ENCODE data around the gene COL28A1.

Gene COL28A1

GRCh38 chr7:7491044-7491443 lies 44.6 kb downstream of the COL28A1 start:
- in situ Hi-C loops (cut with MboI; ENCODE audit: low pct_unique_long_range_greater_than_20kb, low sequenced_read_pairs, unreplicated experiment): no loop called here
- no peak for DNase-seq (ENCODE audit: low spot score)
- TF ChIP-seq CTCF (IDR thresholded peaks at IDR 0.05; ENCODE audit: extremely low read depth, insufficient read depth, missing control alignments): no peak

GRCh38 chr7:7490003-7490402 lies 45.7 kb downstream of the COL28A1 start:
- no peak for DNase-seq (ENCODE audit: low spot score)
- in situ Hi-C loops (cut with MboI; ENCODE audit: low pct_unique_long_range_greater_than_20kb, low sequenced_read_pairs, unreplicated experiment): no loop called here
- TF ChIP-seq CTCF (IDR thresholded peaks at IDR 0.05; ENCODE audit: extremely low read depth, insufficient read depth, missing control alignments): no peak

GRCh38 chr7:7489546-7489945 lies 46.1 kb downstream of the COL28A1 start:
- no peak for TF ChIP-seq CTCF (IDR thresholded peaks at IDR 0.05; ENCODE audit: extremely low read depth, insufficient read depth, missing control alignments)
- in situ Hi-C loops (cut with MboI; ENCODE audit: low pct_unique_long_range_greater_than_20kb, low sequenced_read_pairs, unreplicated experiment): no loop called here

GRCh38 chr7:7486362-7486761 lies 49.3 kb downstream of the COL28A1 start:
- in situ Hi-C loops (cut with MboI; ENCODE audit: low pct_unique_long_range_greater_than_20kb, low sequenced_read_pairs, unreplicated experiment): no loop called here
- TF ChIP-seq CTCF (IDR thresholded peaks at IDR 0.05; ENCODE audit: extremely low read depth, insufficient read depth, missing control alignments): no peak

More at GRCh38 chr7:7489546-7489945, 46.1 kb downstream of the COL28A1 start:
- DNase-seq (ENCODE audit: low spot score): no peak

GRCh38 chr7:7484072-7484471 lies 51.6 kb downstream of the COL28A1 start:
- in situ Hi-C loops (cut with MboI; ENCODE audit: low pct_unique_long_range_greater_than_20kb, low sequenced_read_pairs, unreplicated experiment): no loop called here
- TF ChIP-seq CTCF (IDR thresholded peaks at IDR 0.05; ENCODE audit: extremely low read depth, insufficient read depth, missing control alignments): no peak
- DNase-seq (ENCODE audit: low spot score): no peak

More at GRCh38 chr7:7486362-7486761, 49.3 kb downstream of the COL28A1 start:
- DNase-seq (ENCODE audit: low spot score): no peak

GRCh38 chr7:7481802-7482201 lies 53.9 kb downstream of the COL28A1 start:
- TF ChIP-seq CTCF (IDR thresholded peaks at IDR 0.05; ENCODE audit: extremely low read depth, insufficient read depth, missing control alignments): no peak
- in situ Hi-C loops (cut with MboI; ENCODE audit: low pct_unique_long_range_greater_than_20kb, low sequenced_read_pairs, unreplicated experiment): no loop called here
- no peak for DNase-seq (ENCODE audit: low spot score)

GRCh38 chr7:7479275-7479805 lies 56.3 kb downstream of the COL28A1 start:
- no peak for DNase-seq (ENCODE audit: low spot score)
- TF ChIP-seq CTCF (IDR thresholded peaks at IDR 0.05; ENCODE audit: extremely low read depth, insufficient read depth, missing control alignments): no peak
- in situ Hi-C loops (cut with MboI; ENCODE audit: low pct_unique_long_range_greater_than_20kb, low sequenced_read_pairs, unreplicated experiment): no loop called here

All from GM13977 (cell line).